Liver (tissue), 9 donors: ENCODE measurements around the gene PKHD1. TPM values are rescaled to one million over a fixed set of nuclear protein-coding genes. Genes with fewer than 3 reads are reported as not detected.

Experiments used
- DNase-seq: peaks from one replicate; pipeline ENCODE4 v3.0.0-alpha.2; 2017; ENCODE audit warnings: low spot score
- H3K27ac ChIP-seq, 2 donors: one replicate each; pipeline ENCODE4 v1.7.0; 2013; ENCODE audit warnings: inconsistent platforms in 2 of 2, low read length in 2 of 2, control low read depth in 1 of 2, low read depth in 1 of 2, mild to moderate bottlenecking in 1 of 2
- H3K27me3 ChIP-seq, 4 donors: one replicate each; pipeline versions ENCODE4 v1.6.1 to v1.7.0; 2013; ENCODE audit warnings: low read length in 3 of 4, inconsistent platforms in 1 of 4, mild to moderate bottlenecking in 1 of 4, moderate library complexity in 1 of 4; ENCODE audit not compliant: control insufficient read depth in 4 of 4, insufficient read depth in 4 of 4
- H3K36me3 ChIP-seq, 4 donors: one replicate each; pipeline versions ENCODE4 v1.6.1 to v1.7.0; 2013; ENCODE audit warnings: low read length in 3 of 4, mild to moderate bottlenecking in 3 of 4, low read depth in 1 of 4, moderate library complexity in 1 of 4; ENCODE audit not compliant: control insufficient read depth in 4 of 4, insufficient read depth in 3 of 4
- H3K4me1 ChIP-seq, 4 donors: one replicate each; pipeline versions ENCODE4 v1.6.1 to v1.7.0; 2013; ENCODE audit warnings: low read length in 3 of 4, mild to moderate bottlenecking in 3 of 4, moderate library complexity in 1 of 4; ENCODE audit not compliant: control insufficient read depth in 4 of 4, insufficient read depth in 4 of 4
- H3K4me3 ChIP-seq, 3 donors: one replicate each; pipeline versions ENCODE4 v1.6.1 to v1.7.0; 2013; ENCODE audit warnings: low read length in 3 of 3, control low read depth in 1 of 3, low read depth in 1 of 3, mild to moderate bottlenecking in 1 of 3
- H3K9ac ChIP-seq, 2 donors: one replicate each; pipeline ENCODE4 v1.7.0; 2013; ENCODE audit warnings: low read length in 2 of 2, mild to moderate bottlenecking in 2 of 2, moderate library complexity in 2 of 2, control low read depth in 1 of 2, low read depth in 1 of 2
- H3K9me3 ChIP-seq, 4 donors: one replicate each; pipeline versions ENCODE4 v1.6.1 to v1.7.0; 2013; ENCODE audit warnings: low read length in 3 of 4; ENCODE audit not compliant: control insufficient read depth in 4 of 4
- FOXA1 ChIP-seq: IDR thresholded peaks from 2 replicates; pipeline ENCODE4 v1.6.1; 2016; ENCODE audit warnings: antibody characterized with exemption
- FOXA2 ChIP-seq: IDR thresholded peaks from 2 replicates; pipeline ENCODE4 v1.6.1; 2016; ENCODE audit warnings: antibody characterized with exemption
- GABPA ChIP-seq, 2 donors: IDR thresholded peaks in 1 of 2; conservative IDR thresholded peaks in 1 of 2; 2 replicates each; pipeline ENCODE4 v1.6.1; 2016; ENCODE audit warnings: antibody characterized with exemption in 2 of 2, mild to moderate bottlenecking in 1 of 2, moderate library complexity in 1 of 2
- HNF4A ChIP-seq, 2 donors: conservative IDR thresholded peaks; 2 replicates each; pipeline ENCODE4 v1.6.1; 2016; ENCODE audit warnings: antibody characterized with exemption in 2 of 2, mild to moderate bottlenecking in 2 of 2
- HNF4G ChIP-seq: IDR thresholded peaks from 2 replicates; pipeline ENCODE4 v1.6.1; 2016; ENCODE audit warnings: antibody characterized with exemption
- JUND ChIP-seq, 2 donors: IDR thresholded peaks; 2 replicates each; pipeline ENCODE4 v1.6.1; 2016; ENCODE audit warnings: antibody characterized with exemption in 2 of 2
- RAD21 ChIP-seq, 2 donors: IDR thresholded peaks; 2 replicates each; pipeline ENCODE4 v1.6.1; 2016; ENCODE audit warnings: antibody characterized with exemption in 2 of 2, mild to moderate bottlenecking in 2 of 2
- RXRA ChIP-seq, 2 donors: IDR thresholded peaks; 2 replicates each; pipeline ENCODE4 v1.6.1; 2017 to 2018; ENCODE audit warnings: antibody characterized with exemption in 2 of 2, mild to moderate bottlenecking in 1 of 2
- SP1 ChIP-seq: IDR thresholded peaks from 2 replicates; pipeline ENCODE4 v1.6.1; 2018; ENCODE audit warnings: antibody characterized with exemption, mild to moderate bottlenecking
- TAF1 ChIP-seq: conservative IDR thresholded peaks from 2 replicates; pipeline ENCODE4 v1.6.1; 2016; ENCODE audit warnings: antibody characterized with exemption, mild to moderate bottlenecking
- YY1 ChIP-seq: IDR thresholded peaks from 2 replicates; pipeline ENCODE4 v1.6.1; 2016; ENCODE audit warnings: antibody characterized with exemption, mild to moderate bottlenecking
- ZBTB33 ChIP-seq: IDR thresholded peaks from 2 replicates; pipeline ENCODE4 v1.6.1; 2016; ENCODE audit warnings: antibody characterized with exemption
- WGBS: extraction: QIAGEN DNeasy Blood & Tissue Kit; methylation state at CpG from one replicate; pipeline ENCODE4 v1.1.7; 2013; 5-methylcytosine and 5-hydroxymethylcytosine counted together
- polyA plus RNA-seq, 2 donors: library from polyadenylated mRNA; stranded (reverse) in 1 of 2; unstranded in 1 of 2; fragments of 200-250 nt in 1 of 2; fragments of >200 nt in 1 of 2; fragmentation: Nextera tagmentation in 1 of 2; extraction: Ambion mirVana in 1 of 2; gene quantifications; one replicate each; pipeline versions ENCODE4 v1.2.1 to v1.2.3, GENCODE V29; 2013 to 2015
- total RNA-seq, 2 donors: library from RNA; depleted of rRNA; stranded (reverse); fragments of >200 nt; gene quantifications; one replicate each; pipeline ENCODE4 v1.2.3, GENCODE V29; 2014
- TF ChIP-seq, protein P1 (sequence below): IDR thresholded peaks from 2 replicates; pipeline ENCODE4 v1.6.1; 2016; ENCODE audit warnings: antibody characterized with exemption
- TF ChIP-seq, protein P2 (sequence below): fragments of 150-350 bp; IDR thresholded peaks from 2 replicates; pipeline ENCODE4 v1.5.1; 2017; ENCODE audit warnings: improper control_type of control experiment, low read depth, low read length; ENCODE audit not compliant: missing input control
- TF ChIP-seq, protein P3 (sequence below): IDR thresholded peaks from 2 replicates; pipeline ENCODE4 v1.6.1; 2016; ENCODE audit warnings: antibody characterized with exemption, mild to moderate bottlenecking
- donor health status: healthy.
- donor health status: healthy.
- donor health status: healthy.
- donor health status: healthy.
- donor health status: healthy.

PKHD1 gene
- total and polyA plus RNA-seq, 4 donors = 0.45 to 10.6 (median 3.2) TPM

- Histone ChIP-seq H3K4me1 (no peaks in the 10 kb centered on the region), H3K9ac (no peak overlapping the region), H3K27me3 (no peaks in the 10 kb centered on the region), H3K36me3 (no peaks in the 10 kb centered on the region), H3K9me3 (no peaks in the 10 kb centered on the region), H3K4me3 (no peak overlapping the region), H3K27ac (no peak overlapping the region)
- WGBS = 79% methylated on average over 4 of the region's 4 CpGs
- no peak for TF ChIP-seq HNF4A (conservative IDR thresholded peaks at IDR 0.05)
- no peak for TF ChIP-seq TAF1
- no peak for TF ChIP-seq FOXA1
- TF ChIP-seq, protein P1, sequence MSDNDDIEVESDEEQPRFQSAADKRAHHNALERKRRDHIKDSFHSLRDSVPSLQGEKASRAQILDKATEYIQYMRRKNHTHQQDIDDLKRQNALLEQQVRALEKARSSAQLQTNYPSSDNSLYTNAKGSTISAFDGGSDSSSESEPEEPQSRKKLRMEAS = no peak
- TF ChIP-seq, protein P2, sequence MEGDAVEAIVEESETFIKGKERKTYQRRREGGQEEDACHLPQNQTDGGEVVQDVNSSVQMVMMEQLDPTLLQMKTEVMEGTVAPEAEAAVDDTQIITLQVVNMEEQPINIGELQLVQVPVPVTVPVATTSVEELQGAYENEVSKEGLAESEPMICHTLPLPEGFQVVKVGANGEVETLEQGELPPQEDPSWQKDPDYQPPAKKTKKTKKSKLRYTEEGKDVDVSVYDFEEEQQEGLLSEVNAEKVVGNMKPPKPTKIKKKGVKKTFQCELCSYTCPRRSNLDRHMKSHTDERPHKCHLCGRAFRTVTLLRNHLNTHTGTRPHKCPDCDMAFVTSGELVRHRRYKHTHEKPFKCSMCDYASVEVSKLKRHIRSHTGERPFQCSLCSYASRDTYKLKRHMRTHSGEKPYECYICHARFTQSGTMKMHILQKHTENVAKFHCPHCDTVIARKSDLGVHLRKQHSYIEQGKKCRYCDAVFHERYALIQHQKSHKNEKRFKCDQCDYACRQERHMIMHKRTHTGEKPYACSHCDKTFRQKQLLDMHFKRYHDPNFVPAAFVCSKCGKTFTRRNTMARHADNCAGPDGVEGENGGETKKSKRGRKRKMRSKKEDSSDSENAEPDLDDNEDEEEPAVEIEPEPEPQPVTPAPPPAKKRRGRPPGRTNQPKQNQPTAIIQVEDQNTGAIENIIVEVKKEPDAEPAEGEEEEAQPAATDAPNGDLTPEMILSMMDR = no peak
- TF ChIP-seq ZBTB33 = no peak
- no peak for TF ChIP-seq HNF4G
- TF ChIP-seq YY1 = no peak
- TF ChIP-seq FOXA2 = no peak
- no peak for TF ChIP-seq JUND (IDR thresholded peaks at IDR 0.05)
- no peak for DNase-seq
Observed at GRCh38 chr6:51891784-51892183, 195.6 kb downstream of the PKHD1 start.

DNA sequence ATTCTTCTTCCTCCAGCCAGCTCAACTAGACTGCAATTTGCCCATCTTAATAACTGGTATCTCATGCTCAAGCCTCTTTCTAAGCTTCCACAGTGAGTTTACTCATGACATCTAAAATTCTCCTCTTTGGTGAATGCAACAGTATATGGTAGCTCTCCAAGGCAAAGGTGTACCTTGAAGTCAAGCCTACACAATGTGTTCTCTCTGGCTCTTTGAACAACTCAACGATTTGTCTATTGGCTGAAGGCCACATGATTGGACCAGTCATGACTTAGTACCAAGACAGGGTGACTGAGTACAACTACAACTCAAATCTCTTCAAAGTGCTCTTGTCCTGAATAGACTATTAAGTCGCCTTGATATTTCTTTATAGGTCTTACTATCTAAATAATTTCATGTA, 199.6 kb downstream of the PKHD1 start:
- Histone ChIP-seq H3K4me1 (no peaks in the 10 kb centered on the region), H3K9ac (no peak overlapping the region), H3K36me3 (peaks cover 0 to 6% (median 0%) of the 10 kb centered on the region in 4 donors), H3K4me3 (no peak overlapping the region), H3K9me3 (no peaks in the 10 kb centered on the region), H3K27me3 (no peaks in the 10 kb centered on the region), H3K27ac (no peak overlapping the region)
- TF ChIP-seq GABPA (IDR thresholded peaks at IDR 0.05 in 1 of 2, conservative IDR thresholded peaks at IDR 0.05 in 1 of 2) (no peak), JUND (IDR thresholded peaks at IDR 0.05) (no peak), SP1 (no peak), HNF4G (no peak), HNF4A (conservative IDR thresholded peaks at IDR 0.05) (no peak), RAD21 (IDR thresholded peaks at IDR 0.05) (no peak), ZBTB33 (no peak), TAF1 (no peak), RXRA (IDR thresholded peaks at IDR 0.05) (no peak), FOXA2 (no peak), FOXA1 (no peak)
- TF ChIP-seq, protein P3, sequence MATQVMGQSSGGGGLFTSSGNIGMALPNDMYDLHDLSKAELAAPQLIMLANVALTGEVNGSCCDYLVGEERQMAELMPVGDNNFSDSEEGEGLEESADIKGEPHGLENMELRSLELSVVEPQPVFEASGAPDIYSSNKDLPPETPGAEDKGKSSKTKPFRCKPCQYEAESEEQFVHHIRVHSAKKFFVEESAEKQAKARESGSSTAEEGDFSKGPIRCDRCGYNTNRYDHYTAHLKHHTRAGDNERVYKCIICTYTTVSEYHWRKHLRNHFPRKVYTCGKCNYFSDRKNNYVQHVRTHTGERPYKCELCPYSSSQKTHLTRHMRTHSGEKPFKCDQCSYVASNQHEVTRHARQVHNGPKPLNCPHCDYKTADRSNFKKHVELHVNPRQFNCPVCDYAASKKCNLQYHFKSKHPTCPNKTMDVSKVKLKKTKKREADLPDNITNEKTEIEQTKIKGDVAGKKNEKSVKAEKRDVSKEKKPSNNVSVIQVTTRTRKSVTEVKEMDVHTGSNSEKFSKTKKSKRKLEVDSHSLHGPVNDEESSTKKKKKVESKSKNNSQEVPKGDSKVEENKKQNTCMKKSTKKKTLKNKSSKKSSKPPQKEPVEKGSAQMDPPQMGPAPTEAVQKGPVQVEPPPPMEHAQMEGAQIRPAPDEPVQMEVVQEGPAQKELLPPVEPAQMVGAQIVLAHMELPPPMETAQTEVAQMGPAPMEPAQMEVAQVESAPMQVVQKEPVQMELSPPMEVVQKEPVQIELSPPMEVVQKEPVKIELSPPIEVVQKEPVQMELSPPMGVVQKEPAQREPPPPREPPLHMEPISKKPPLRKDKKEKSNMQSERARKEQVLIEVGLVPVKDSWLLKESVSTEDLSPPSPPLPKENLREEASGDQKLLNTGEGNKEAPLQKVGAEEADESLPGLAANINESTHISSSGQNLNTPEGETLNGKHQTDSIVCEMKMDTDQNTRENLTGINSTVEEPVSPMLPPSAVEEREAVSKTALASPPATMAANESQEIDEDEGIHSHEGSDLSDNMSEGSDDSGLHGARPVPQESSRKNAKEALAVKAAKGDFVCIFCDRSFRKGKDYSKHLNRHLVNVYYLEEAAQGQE = no peak
- TF ChIP-seq, protein P1 = no peak
- TF ChIP-seq, protein P2 = no peak
- WGBS = 61% methylated on average over 2 of the region's 2 CpGs
- no peak for DNase-seq
